ENCODE data around the gene SPATA31D4.

GRCh38 chr9:81892440-81892839, 35.8 kb upstream of the SPATA31D4 start:
- no peak for TF ChIP-seq CTCF (IDR thresholded peaks at IDR 0.05)
- TF ChIP-seq POLR2A (IDR thresholded peaks at IDR 0.05) = no peak
